HG03442 (cell line): Measurements from ENCODE around the gene METTL21C.

Experiments used
- ATAC-seq: cut with Tn5 transposase; IDR thresholded peaks from one replicate; pipeline ENCODE4 v1.9.1; 2021; ENCODE audit warnings: mild to moderate bottlenecking, moderate library complexity; ENCODE audit not compliant: unreplicated experiment

The METTL21C gene

GRCh38 chr13:102697929-102698648, 3.2 kb upstream of the METTL21C start:
- ATAC-seq, result no peak

GRCh38 chr13:102697264-102697663, 2.4 kb upstream of the METTL21C start:
- no peak for ATAC-seq

GRCh38 chr13:102696465-102696864, 1.6 kb upstream of the METTL21C start:
- no peak for ATAC-seq

- no peak for ATAC-seq
Observed at GRCh38 chr13:102693776-102694175, 1.1 kb downstream of the METTL21C start.

GRCh38 chr13:102693250-102693649, 1.6 kb downstream of the METTL21C start:
- ATAC-seq, result no peak

GRCh38 chr13:102692491-102692826, 2.4 kb downstream of the METTL21C start:
- no peak for ATAC-seq

GRCh38 chr13:102690883-102691282, 4.0 kb downstream of the METTL21C start:
- ATAC-seq, result no peak

- no peak for ATAC-seq
Observed at GRCh38 chr13:102688306-102688973, 6.4 kb downstream of the METTL21C start.

- no peak for ATAC-seq
Observed at GRCh38 chr13:102687520-102687919, 7.3 kb downstream of the METTL21C start.

GRCh38 chr13:102686024-102686423, 8.8 kb downstream of the METTL21C start:
- no peak for ATAC-seq

- no peak for ATAC-seq
Observed at GRCh38 chr13:102683637-102684036, 11.2 kb downstream of the METTL21C start.

GRCh38 chr13:102682727-102683126, 12.1 kb downstream of the METTL21C start:
- ATAC-seq, result no peak

GRCh38 chr13:102682211-102682610, 12.6 kb downstream of the METTL21C start:
- no peak for ATAC-seq

- no peak for ATAC-seq
Observed at GRCh38 chr13:102680842-102681740, 13.8 kb downstream of the METTL21C start.

GRCh38 chr13:102680133-102680717, 14.6 kb downstream of the METTL21C start:
- no peak for ATAC-seq

GRCh38 chr13:102679449-102680132, 15.3 kb downstream of the METTL21C start:
- ATAC-seq, result no peak

- no peak for ATAC-seq
Observed at GRCh38 chr13:102678339-102679107, 16.3 kb downstream of the METTL21C start.

GRCh38 chr13:102677122-102677521, 17.7 kb downstream of the METTL21C start:
- ATAC-seq, result no peak

- no peak for ATAC-seq
Observed at GRCh38 chr13:102675115-102675514, 19.7 kb downstream of the METTL21C start.

GRCh38 chr13:102670130-102670529, 24.7 kb downstream of the METTL21C start:
- ATAC-seq, result no peak
